GM21447 (cell line): ENCODE data around the gene CLASRP.

Experiments used
- ATAC-seq: cut with Tn5 transposase; IDR thresholded peaks from one replicate; pipeline ENCODE4 v1.9.1; 2021; ENCODE audit not compliant: unreplicated experiment

Gene CLASRP

GRCh38 chr19:45019187-45019586, 19.7 kb upstream of the CLASRP start:
- ATAC-seq, result no peak

- no peak for ATAC-seq
These were observed 18.8 kb upstream of the CLASRP start for GRCh38 chr19:45020071-45020470.

GRCh38 chr19:45021971-45022370, 16.9 kb upstream of the CLASRP start:
- no peak for ATAC-seq

GRCh38 chr19:45023048-45023447, 15.8 kb upstream of the CLASRP start:
- ATAC-seq, result no peak

GRCh38 chr19:45025264-45025663, 13.6 kb upstream of the CLASRP start:
- ATAC-seq, result no peak

GRCh38 chr19:45027371-45027770, 11.5 kb upstream of the CLASRP start:
- no peak for ATAC-seq

- no peak for ATAC-seq
These were observed 8.0 kb upstream of the CLASRP start for GRCh38 chr19:45030825-45031224.

- no peak for ATAC-seq
These were observed 6.4 kb upstream of the CLASRP start for GRCh38 chr19:45032421-45032820.

- ATAC-seq, result no peak
These were observed 3.1 kb upstream of the CLASRP start for GRCh38 chr19:45035755-45036154.

GRCh38 chr19:45037393-45038169, 1.3 kb upstream of the CLASRP start:
- ATAC-seq, result no peak

- ATAC-seq, result no peak
These were observed 1.4 kb downstream of the CLASRP start for GRCh38 chr19:45040059-45040771.

- ATAC-seq, result no peak
These were observed 2.3 kb downstream of the CLASRP start for GRCh38 chr19:45041125-45041524.

GRCh38 chr19:45045671-45046353, 7.0 kb downstream of the CLASRP start:
- ATAC-seq, result no peak

- no peak for ATAC-seq
These were observed 7.5 kb downstream of the CLASRP start for GRCh38 chr19:45046355-45046754.

GRCh38 chr19:45047188-45047797, 8.4 kb downstream of the CLASRP start:
- peak; percentile 58 for ATAC-seq

GRCh38 chr19:45049073-45049736, 10.4 kb downstream of the CLASRP start:
- ATAC-seq, result no peak

- no peak for ATAC-seq
These were observed 11.2 kb downstream of the CLASRP start for GRCh38 chr19:45050036-45050435.

GRCh38 chr19:45051929-45052579, 13.2 kb downstream of the CLASRP start:
- ATAC-seq, result no peak

- no peak for ATAC-seq
These were observed 18.0 kb downstream of the CLASRP start for GRCh38 chr19:45056831-45057230.

- ATAC-seq, result no peak
These were observed 18.6 kb downstream of the CLASRP start for GRCh38 chr19:45057444-45057843.
